ENCODE measurements around the gene SYT11.
"Not testable (repeated sequence)": the region's sequence is repeated elsewhere in the genome, so short reads cannot be mapped to it uniquely, and the experiment has no call there.

GRCh38 chr1:155895617-155896016, 36.2 kb downstream of the SYT11 start:
- not testable (repeated sequence) for TF ChIP-seq CTCF (IDR thresholded peaks at IDR 0.05); ZFX (IDR thresholded peaks at IDR 0.05; ENCODE audit: borderline replicate concordance)

Data from 22Rv1 (cell line).